ENCODE measurements around the gene ZNF474.
A peak's percentile ranks its signal among the peaks of the same experiment; 100 is the strongest.

The ZNF474 gene

GRCh38 chr5:122149321-122150090 is 20.2 kb downstream of the ZNF474 start:
- no peak overlapping the region for H3K4me3 ChIP-seq (ENCODE audit: low read length)
- no peak for DNase-seq (ENCODE audit: low read depth, low spot score)

GRCh38 chr5:122150215-122150614 is 20.9 kb downstream of the ZNF474 start:
- no peak for DNase-seq (ENCODE audit: low read depth, low spot score)
- no peak overlapping the region for H3K4me3 ChIP-seq (ENCODE audit: low read length)

- no peak for DNase-seq (ENCODE audit: low read depth, low spot score)
- no peak overlapping the region for H3K4me3 ChIP-seq (ENCODE audit: low read length)
Measured at GRCh38 chr5:122151640-122152039, 22.3 kb downstream of the ZNF474 start.

GRCh38 chr5:122152266-122152900 is 23.0 kb downstream of the ZNF474 start:
- H3K4me3 ChIP-seq (ENCODE audit: low read length) = no peak overlapping the region
- DNase-seq (ENCODE audit: low read depth, low spot score) = no peak

GRCh38 chr5:122153230-122153629 is 23.9 kb downstream of the ZNF474 start:
- H3K4me3 ChIP-seq (ENCODE audit: low read length) = no peak overlapping the region
- no peak for DNase-seq (ENCODE audit: low read depth, low spot score)

GRCh38 chr5:122153774-122154173 is 24.4 kb downstream of the ZNF474 start:
- H3K4me3 ChIP-seq (ENCODE audit: low read length) = no peak overlapping the region
- peak; percentile 10 for DNase-seq (ENCODE audit: low read depth, low spot score)

GRCh38 chr5:122154491-122154890 is 25.1 kb downstream of the ZNF474 start:
- no peak overlapping the region for H3K4me3 ChIP-seq (ENCODE audit: low read length)
- no peak for DNase-seq (ENCODE audit: low read depth, low spot score)

GRCh38 chr5:122154910-122155309 is 25.6 kb downstream of the ZNF474 start:
- H3K4me3 ChIP-seq (ENCODE audit: low read length) = no peak overlapping the region
- no peak for DNase-seq (ENCODE audit: low read depth, low spot score)

GRCh38 chr5:122155546-122155945 is 26.2 kb downstream of the ZNF474 start:
- H3K4me3 ChIP-seq (ENCODE audit: low read length) = no peak overlapping the region
- no peak for DNase-seq (ENCODE audit: low read depth, low spot score)

- DNase-seq (ENCODE audit: low read depth, low spot score) = no peak
- no peak overlapping the region for H3K4me3 ChIP-seq (ENCODE audit: low read length)
Measured at GRCh38 chr5:122156724-122157325, 27.5 kb downstream of the ZNF474 start.

- H3K4me3 ChIP-seq (ENCODE audit: low read length) = no peak overlapping the region
- no peak for DNase-seq (ENCODE audit: low read depth, low spot score)
Measured at GRCh38 chr5:122162100-122162638, 32.8 kb downstream of the ZNF474 start.

- no peak overlapping the region for H3K4me3 ChIP-seq (ENCODE audit: low read length)
- no peak for DNase-seq (ENCODE audit: low read depth, low spot score)
Measured at GRCh38 chr5:122163121-122164069, 34.0 kb downstream of the ZNF474 start.

- no peak for DNase-seq (ENCODE audit: low read depth, low spot score)
- no peak overlapping the region for H3K4me3 ChIP-seq (ENCODE audit: low read length)
Measured at GRCh38 chr5:122164070-122164435, 34.7 kb downstream of the ZNF474 start.

GRCh38 chr5:122164831-122165558 is 35.6 kb downstream of the ZNF474 start:
- H3K4me3 ChIP-seq (ENCODE audit: low read length) = no peak overlapping the region
- DNase-seq (ENCODE audit: low read depth, low spot score) = no peak

- H3K4me3 ChIP-seq (ENCODE audit: low read length) = no peak overlapping the region
Measured at GRCh38 chr5:122165559-122166078, 36.3 kb downstream of the ZNF474 start.

GRCh38 chr5:122169350-122170103 is 40.2 kb downstream of the ZNF474 start:
- no peak overlapping the region for H3K4me3 ChIP-seq (ENCODE audit: low read length)
- no peak for DNase-seq (ENCODE audit: low read depth, low spot score)

More at GRCh38 chr5:122165559-122166078, 36.3 kb downstream of the ZNF474 start:
- no peak for DNase-seq (ENCODE audit: low read depth, low spot score)

- no peak for DNase-seq (ENCODE audit: low read depth, low spot score)
- H3K4me3 ChIP-seq (ENCODE audit: low read length) = no peak overlapping the region
Measured at GRCh38 chr5:122170620-122171019, 41.3 kb downstream of the ZNF474 start.

GRCh38 chr5:122172207-122172606 is 42.9 kb downstream of the ZNF474 start:
- DNase-seq (ENCODE audit: low read depth, low spot score) = no peak
- no peak overlapping the region for H3K4me3 ChIP-seq (ENCODE audit: low read length)
